Measurements from ENCODE around the gene MMRN1.
A peak's percentile ranks its signal among the peaks of the same experiment; 100 is the strongest.

The MMRN1 gene

GRCh38 chr4:89914609-89915550 is 20.2 kb downstream of the MMRN1 start:
- peak; percentile 8 for DNase-seq

- no peak for DNase-seq
Measured at GRCh38 chr4:89915937-89916336, 21.3 kb downstream of the MMRN1 start.

- DNase-seq, result no peak
Measured at GRCh38 chr4:89922848-89923416, 28.3 kb downstream of the MMRN1 start.

GRCh38 chr4:89928838-89929237 is 34.2 kb downstream of the MMRN1 start:
- no peak for DNase-seq

- no peak for DNase-seq
Measured at GRCh38 chr4:89929425-89930159, 34.9 kb downstream of the MMRN1 start.

- DNase-seq, result peak; percentile 77
Measured at GRCh38 chr4:89939546-89939945, 44.9 kb downstream of the MMRN1 start.

GRCh38 chr4:89939994-89940393 is 45.3 kb downstream of the MMRN1 start:
- peak; percentile 90 for DNase-seq

GRCh38 chr4:89942811-89943210 is 48.2 kb downstream of the MMRN1 start:
- DNase-seq, result no peak

GRCh38 chr4:89949782-89950387 is 55.2 kb downstream of the MMRN1 start:
- peak; percentile 5 for DNase-seq

- no peak for DNase-seq
Measured at GRCh38 chr4:89952458-89952857, 57.8 kb downstream of the MMRN1 start.

- DNase-seq, result no peak
Measured at GRCh38 chr4:89954906-89955695, 60.4 kb downstream of the MMRN1 start.

- DNase-seq, result no peak
Measured at GRCh38 chr4:89957046-89957926, 62.6 kb downstream of the MMRN1 start.

GRCh38 chr4:89981789-89982334 is 87.2 kb downstream of the MMRN1 start:
- DNase-seq, result no peak

GRCh38 chr4:89988268-89988667 is 93.6 kb downstream of the MMRN1 start:
- DNase-seq, result no peak

GRCh38 chr4:89992744-89993143 is 98.1 kb downstream of the MMRN1 start:
- no peak for DNase-seq

- DNase-seq, result no peak
Measured at GRCh38 chr4:89994176-89994873, 99.7 kb downstream of the MMRN1 start.

- no peak for DNase-seq
Measured at GRCh38 chr4:89995006-89995405, 100.4 kb downstream of the MMRN1 start.

- DNase-seq, result no peak
Measured at GRCh38 chr4:89995814-89996213, 101.2 kb downstream of the MMRN1 start.

- DNase-seq, result no peak
Measured at GRCh38 chr4:89997171-89997704, 102.6 kb downstream of the MMRN1 start.

GRCh38 chr4:89998469-89999011 is 103.9 kb downstream of the MMRN1 start:
- peak; percentile 48 for DNase-seq

Data from NCI-H1092 treated with DMSO at 0.1 percent for 48 hours (cell line).